Activated naive CD4-positive, alpha-beta T cell treated with anti-CD3 and anti-CD28 coated beads, Interleukin-2, amount 50 U/mL, for 72 hours (primary cell): ENCODE data around the gene OR2F2. TPM values are rescaled to one million over a fixed set of nuclear protein-coding genes. Genes with fewer than 3 reads are reported as not detected.

Source experiments
- ATAC-seq, 2 donors: fragments of 150-1000 bp; cut with Tn5 transposase; 2 replicates each; pipeline ENCODE4 v1.10.0; 2021; ENCODE audit warnings: mild to moderate bottlenecking in 2 of 2, moderate library complexity in 2 of 2
- DNase-seq, 2 donors: peaks; one replicate each; pipeline ENCODE4 v3.0.0; 2021 to 2022; ENCODE audit warnings: low spot score in 2 of 2
- H3K27ac Mint-ChIP-seq, 2 donors: one replicate each; pipeline ENCODE4 v1.8.0; 2022; ENCODE audit warnings: mild to moderate bottlenecking in 2 of 2, mixed read lengths in 2 of 2
- H3K36me3 Mint-ChIP-seq, 2 donors: one replicate each; pipeline ENCODE4 v1.8.0; 2022; ENCODE audit warnings: mixed read lengths in 2 of 2
- H3K9me3 Mint-ChIP-seq, 2 donors: one replicate each; pipeline ENCODE4 v1.8.0; 2022; ENCODE audit warnings: mixed read lengths in 2 of 2
- total RNA-seq, 2 donors: library from RNA; stranded (reverse); gene quantifications; one replicate each; pipeline ENCODE4 v1.2.3, GENCODE V29; 2022

OR2F2 gene
- total RNA-seq, 2 donors from 2014 or later, result not detected

- DNase-seq (no peak), ATAC-seq (no peak)
- Mint-ChIP-seq H3K27ac (no peak overlapping the region), H3K9me3 (no peaks in the 10 kb centered on the region), H3K36me3 (no peaks in the 10 kb centered on the region)
Observed at GRCh38 chr7:143908120-143908519, 26.9 kb upstream of the OR2F2 start.

GRCh38 chr7:143909863-143910262, 25.2 kb upstream of the OR2F2 start:
- ATAC-seq, result no peak
- no peaks in the 10 kb centered on the region for H3K9me3 Mint-ChIP-seq
- no peak for DNase-seq
- H3K36me3 Mint-ChIP-seq, result no peaks in the 10 kb centered on the region
- H3K27ac Mint-ChIP-seq, result peak overlapping the region in 1 of 2 donors; percentile 10

GRCh38 chr7:143910473-143911248, 24.4 kb upstream of the OR2F2 start:
- Mint-ChIP-seq H3K27ac (no peak overlapping the region), H3K9me3 (no peaks in the 10 kb centered on the region), H3K36me3 (no peaks in the 10 kb centered on the region)
- peak in 1 of 2 donors; percentile 52 for ATAC-seq
- no peak for DNase-seq

GRCh38 chr7:143913945-143914615, 21.0 kb upstream of the OR2F2 start:
- ATAC-seq, result peak in 1 of 2 donors; percentile 75
- DNase-seq, result no peak
- Mint-ChIP-seq H3K27ac (no peak overlapping the region), H3K9me3 (no peaks in the 10 kb centered on the region), H3K36me3 (no peaks in the 10 kb centered on the region)

GRCh38 chr7:143914938-143915652, 19.9 kb upstream of the OR2F2 start:
- no peak for DNase-seq
- no peak overlapping the region for H3K27ac Mint-ChIP-seq
- H3K36me3 Mint-ChIP-seq, result no peaks in the 10 kb centered on the region
- ATAC-seq, result no peak
- no peaks in the 10 kb centered on the region for H3K9me3 Mint-ChIP-seq

GRCh38 chr7:143924851-143925250, 10.2 kb upstream of the OR2F2 start:
- Mint-ChIP-seq H3K27ac (no peak overlapping the region), H3K36me3 (no peaks in the 10 kb centered on the region), H3K9me3 (no peaks in the 10 kb centered on the region)
- no peak for DNase-seq
- no peak for ATAC-seq

- peak; percentile 100 for ATAC-seq
Observed at GRCh38 chr7:143929224-143929920, 5.7 kb upstream of the OR2F2 start.

GRCh38 chr7:143931739-143932138, 3.3 kb upstream of the OR2F2 start:
- ATAC-seq (no peak), DNase-seq (no peak)
- Mint-ChIP-seq H3K36me3 (peaks cover 8 to 11% of the 10 kb centered on the region in 2 donors), H3K27ac (no peak overlapping the region), H3K9me3 (peaks cover 0 to 7% of the 10 kb centered on the region in 2 donors)

More at GRCh38 chr7:143929224-143929920, 5.7 kb upstream of the OR2F2 start:
- Mint-ChIP-seq H3K9me3 (peaks cover 0 to 7% of the 10 kb centered on the region in 2 donors), H3K36me3 (peaks cover 4 to 11% of the 10 kb centered on the region in 2 donors), H3K27ac (no peak overlapping the region)
- DNase-seq, result peak in 1 of 2 donors; percentile 33

- Mint-ChIP-seq H3K36me3 (peaks cover 8 to 11% of the 10 kb centered on the region in 2 donors), H3K27ac (no peak overlapping the region), H3K9me3 (peaks cover 0 to 7% of the 10 kb centered on the region in 2 donors)
- ATAC-seq (no peak), DNase-seq (no peak)
Observed at GRCh38 chr7:143936087-143937009, 1.3 kb downstream of the OR2F2 start.

GRCh38 chr7:143938379-143939243, 3.6 kb downstream of the OR2F2 start:
- ATAC-seq, result no peak
- DNase-seq, result no peak
- no peaks in the 10 kb centered on the region for H3K9me3 Mint-ChIP-seq
- H3K36me3 Mint-ChIP-seq, result peaks cover 2 to 7% of the 10 kb centered on the region in 2 donors
- no peak overlapping the region for H3K27ac Mint-ChIP-seq

- no peak overlapping the region for H3K27ac Mint-ChIP-seq
- H3K9me3 Mint-ChIP-seq, result no peaks in the 10 kb centered on the region
- H3K36me3 Mint-ChIP-seq, result no peaks in the 10 kb centered on the region
- ATAC-seq (no peak), DNase-seq (no peak)
Observed at GRCh38 chr7:143945423-143945822, 10.4 kb downstream of the OR2F2 start.

GRCh38 chr7:143947111-143947510, 12.1 kb downstream of the OR2F2 start:
- H3K9me3 Mint-ChIP-seq, result no peaks in the 10 kb centered on the region
- DNase-seq (no peak), ATAC-seq (no peak)
- H3K36me3 Mint-ChIP-seq, result no peaks in the 10 kb centered on the region
- no peak overlapping the region for H3K27ac Mint-ChIP-seq

GRCh38 chr7:143948733-143949132, 13.7 kb downstream of the OR2F2 start:
- no peaks in the 10 kb centered on the region for H3K36me3 Mint-ChIP-seq
- H3K9me3 Mint-ChIP-seq, result no peaks in the 10 kb centered on the region
- no peak overlapping the region for H3K27ac Mint-ChIP-seq
- DNase-seq (no peak), ATAC-seq (no peak)

- DNase-seq, result no peak
- Mint-ChIP-seq H3K27ac (no peak overlapping the region), H3K36me3 (no peaks in the 10 kb centered on the region), H3K9me3 (no peaks in the 10 kb centered on the region)
- no peak for ATAC-seq
Observed at GRCh38 chr7:143953421-143953820, 18.4 kb downstream of the OR2F2 start.

- no peaks in the 10 kb centered on the region for H3K9me3 Mint-ChIP-seq
- DNase-seq, result no peak
Observed at GRCh38 chr7:143954135-143954534, 19.1 kb downstream of the OR2F2 start.

More at GRCh38 chr7:143954135-143954534, 19.1 kb downstream of the OR2F2 start:
- H3K36me3 Mint-ChIP-seq, result no peaks in the 10 kb centered on the region
- no peak for ATAC-seq
- no peak overlapping the region for H3K27ac Mint-ChIP-seq
